Mesenchymal stem cell (in vitro differentiated cells and primary cell): ENCODE measurements around the gene TMEM129.
A peak's percentile ranks its signal among the peaks of the same experiment; 100 is the strongest.

Experiments used
- DNase-seq: peaks from one replicate; pipeline ENCODE4 v3.0.0-alpha.2; 2013
- H2AFZ ChIP-seq: one replicate; pipeline ENCODE4 v1.6.1; 2013; ENCODE audit warnings: low read depth, mild to moderate bottlenecking, control low read depth, inconsistent platforms, low read length, moderate library complexity
- H2AK5ac ChIP-seq: 2 replicates; pipeline ENCODE4 v1.6.1; 2013; ENCODE audit warnings: low read length, moderate library complexity, mild to moderate bottlenecking, inconsistent platforms; ENCODE audit not compliant: severe bottlenecking
- H2BK120ac ChIP-seq: one replicate; pipeline ENCODE4 v1.6.1; 2013; ENCODE audit warnings: low read depth, mild to moderate bottlenecking, inconsistent platforms, low read length, moderate library complexity
- H2BK12ac ChIP-seq, 2 experiments: one replicate each; pipeline ENCODE4 v1.6.1; 2013; ENCODE audit warnings: inconsistent platforms in 2 of 2, low read length in 2 of 2, mild to moderate bottlenecking in 2 of 2, moderate library complexity in 2 of 2, control low read depth in 1 of 2
- H2BK15ac ChIP-seq: one replicate; pipeline ENCODE4 v1.6.1; 2013; ENCODE audit warnings: mild to moderate bottlenecking, low read depth, inconsistent platforms; ENCODE audit not compliant: poor library complexity, severe bottlenecking
- H2BK5ac ChIP-seq: 2 replicates; pipeline ENCODE4 v1.6.1; 2013; ENCODE audit warnings: low read depth, mild to moderate bottlenecking, low read length, control low read depth, inconsistent platforms; ENCODE audit not compliant: poor library complexity, severe bottlenecking
- H3K14ac ChIP-seq, 2 experiments: one replicate each; pipeline ENCODE4 v1.6.1; 2013; ENCODE audit warnings: inconsistent platforms in 2 of 2, low read length in 2 of 2, control low read depth in 1 of 2, mild to moderate bottlenecking in 1 of 2, moderate library complexity in 1 of 2
- H3K18ac ChIP-seq, 2 experiments: one replicate each; pipeline ENCODE4 v1.6.1; 2013; ENCODE audit warnings: inconsistent platforms in 2 of 2, low read length in 2 of 2, control low read depth in 1 of 2, low read depth in 1 of 2, mild to moderate bottlenecking in 1 of 2
- H3K23ac ChIP-seq, 2 experiments: one replicate each; pipeline ENCODE4 v1.6.1; 2013; ENCODE audit warnings: inconsistent platforms in 2 of 2, low read length in 2 of 2, mild to moderate bottlenecking in 2 of 2, moderate library complexity in 2 of 2, control low read depth in 1 of 2
- H3K27ac ChIP-seq: 2 replicates; pipeline ENCODE4 v1.5.1; 2013; ENCODE audit warnings: mild to moderate bottlenecking, moderate library complexity, low read length, control low read depth, inconsistent platforms; ENCODE audit not compliant: poor library complexity, severe bottlenecking
- H3K27me3 ChIP-seq, 2 experiments: 2 replicates each; pipeline versions ENCODE4 v1.6.1 to v1.7.0; 2013; ENCODE audit warnings: low read length in 2 of 2, mild to moderate bottlenecking in 2 of 2, moderate library complexity in 2 of 2, control low read depth in 1 of 2, inconsistent platforms in 1 of 2; ENCODE audit not compliant: control insufficient read depth in 1 of 2, insufficient read depth in 1 of 2
- H3K36me3 ChIP-seq, 2 experiments: 2 replicates each; pipeline versions ENCODE4 v1.6.1 to v1.7.0; 2013; ENCODE audit warnings: low read length in 2 of 2, control low read depth in 1 of 2, inconsistent platforms in 1 of 2, low read depth in 1 of 2, mild to moderate bottlenecking in 1 of 2; ENCODE audit not compliant: insufficient read depth in 2 of 2, control insufficient read depth in 1 of 2
- H3K4ac ChIP-seq, 2 experiments: one replicate each; pipeline ENCODE4 v1.6.1; 2013; ENCODE audit warnings: inconsistent platforms in 2 of 2, low read length in 2 of 2, mild to moderate bottlenecking in 2 of 2, moderate library complexity in 2 of 2, control low read depth in 1 of 2, low read depth in 1 of 2
- H3K4me1 ChIP-seq: 2 replicates; pipeline ENCODE4 v1.6.1; 2013; ENCODE audit warnings: low read depth, low read length, control low read depth; ENCODE audit not compliant: control insufficient read depth, insufficient read depth
- H3K4me2 ChIP-seq: 2 replicates; pipeline ENCODE4 v1.6.1; 2013; ENCODE audit warnings: low read length, mild to moderate bottlenecking, inconsistent platforms; ENCODE audit not compliant: poor library complexity, severe bottlenecking
- H3K4me3 ChIP-seq, 2 experiments: 2 replicates each; pipeline versions ENCODE4 v1.5.1 to v1.7.0; 2013; ENCODE audit warnings: low read length in 2 of 2, mild to moderate bottlenecking in 2 of 2, control low read depth in 1 of 2, low read depth in 1 of 2; ENCODE audit not compliant: insufficient read depth in 1 of 2
- H3K79me1 ChIP-seq: replicated peaks from 2 replicates; pipeline ENCODE4 v1.6.1; 2013; ENCODE audit warnings: mild to moderate bottlenecking, control low read depth, low read length, inconsistent platforms; ENCODE audit not compliant: poor library complexity, severe bottlenecking
- H3K9ac ChIP-seq: 2 replicates; pipeline ENCODE4 v1.7.0; 2013; ENCODE audit warnings: mild to moderate bottlenecking, low read length, moderate library complexity
- H3K9me3 ChIP-seq: 2 replicates; pipeline ENCODE4 v1.7.0; 2013; ENCODE audit warnings: mild to moderate bottlenecking, low read length; ENCODE audit not compliant: control insufficient read depth
- H4K8ac ChIP-seq: one replicate; pipeline ENCODE4 v1.6.1; 2013; ENCODE audit warnings: inconsistent platforms, mild to moderate bottlenecking, low read length, moderate library complexity
- H4K91ac ChIP-seq: one replicate; pipeline ENCODE4 v1.6.1; 2013; ENCODE audit warnings: mild to moderate bottlenecking, low read length, inconsistent platforms
- WGBS: methylation state at CpG from one replicate; pipeline ENCODE4 v1.1.7; 2013; ENCODE audit warnings: mixed read lengths; 5-methylcytosine and 5-hydroxymethylcytosine counted together

Gene TMEM129

DNA sequence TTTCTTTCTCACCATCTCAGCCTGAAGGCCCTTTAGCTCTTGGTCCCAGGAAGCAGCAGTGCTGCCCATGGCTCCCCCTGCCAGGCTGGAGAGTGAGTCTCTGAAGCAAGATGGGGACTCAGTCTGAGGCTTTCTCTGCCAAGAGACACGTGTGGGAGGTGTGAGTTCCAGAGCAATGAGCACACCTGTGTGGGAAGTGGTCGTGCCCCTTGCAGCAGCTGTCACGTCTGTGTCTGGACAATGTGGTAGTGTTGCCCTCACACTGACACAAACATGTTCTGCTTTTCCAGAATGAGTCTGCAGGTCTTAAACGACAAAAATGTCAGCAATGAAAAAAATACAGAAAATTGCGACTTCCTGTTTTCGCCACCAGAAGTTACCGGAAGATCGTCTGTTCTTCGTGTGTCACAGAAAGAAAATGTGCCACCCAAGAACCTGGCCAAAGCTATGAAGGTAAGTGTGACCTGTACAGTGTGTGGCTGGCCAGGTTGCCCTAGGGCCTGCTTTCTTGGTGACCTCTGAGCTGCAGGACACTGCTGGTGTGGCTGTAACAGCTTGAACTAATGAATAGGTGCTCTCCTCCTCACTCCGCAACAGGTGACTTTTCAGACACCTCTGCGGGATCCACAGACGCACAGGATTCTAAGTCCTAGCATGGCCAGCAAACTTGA is 2.1 kb upstream of the TMEM129 start:
- Histone ChIP-seq H4K8ac (no peak overlapping the region), H2AFZ (no peak overlapping the region), H3K4me2 (no peak overlapping the region), H3K27me3 (no peaks in the 10 kb centered on the region), H3K18ac (no peak overlapping the region), H3K23ac (peak overlapping the region in 1 of 2 experiments; percentile 57), H3K4me1 (peaks cover 54% of the 10 kb centered on the region), H3K27ac (peak overlapping the region; percentile 53), H2AK5ac (no peak overlapping the region), H2BK5ac (no peak overlapping the region), H3K79me1 (peaks cover 16% of the 10 kb centered on the region), H2BK15ac (no peak overlapping the region), H3K14ac (no peak overlapping the region), H3K4me3 (no peak overlapping the region), H3K9me3 (no peaks in the 10 kb centered on the region), H2BK12ac (no peak overlapping the region), H3K36me3 (peaks cover 24 to 28% of the 10 kb centered on the region in 2 experiments), H3K4ac (no peak overlapping the region), H4K91ac (no peak overlapping the region), H3K9ac (peak overlapping the region; percentile 62), H2BK120ac (no peak overlapping the region)
- 93% methylated on average over 12 of the region's 12 CpGs for WGBS
- DNase-seq = no peak

DNA sequence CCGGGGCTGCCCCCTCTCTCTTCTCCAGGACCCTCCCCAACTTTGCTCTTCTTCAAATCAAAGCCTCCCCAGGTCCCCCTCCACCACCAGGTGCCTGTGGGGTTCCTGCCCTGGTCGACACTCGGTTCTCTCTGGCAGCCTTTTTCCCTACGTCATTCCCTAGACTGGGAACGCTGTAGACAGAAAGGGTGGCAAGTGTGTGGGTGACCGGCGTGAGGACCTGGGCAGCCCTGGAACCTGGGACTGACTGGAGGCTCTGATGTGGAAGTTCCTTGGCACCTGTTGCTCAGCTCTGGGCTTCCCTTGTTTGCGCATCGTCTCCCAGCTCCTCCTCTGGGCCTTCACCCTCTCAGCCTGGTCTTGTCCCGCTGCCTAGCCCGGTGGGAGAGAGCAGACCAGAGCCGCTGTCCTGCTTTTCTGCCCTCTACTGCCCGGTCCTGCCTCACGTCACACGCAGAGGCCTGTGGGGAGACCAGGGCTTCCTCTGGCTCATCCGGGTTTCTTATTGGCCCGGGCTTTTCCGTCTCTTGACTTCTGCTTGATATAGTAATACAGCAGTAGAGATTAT is 1.5 kb upstream of the TMEM129 start:
- 58% methylated on average over 18 of the region's 18 CpGs for WGBS

DNA sequence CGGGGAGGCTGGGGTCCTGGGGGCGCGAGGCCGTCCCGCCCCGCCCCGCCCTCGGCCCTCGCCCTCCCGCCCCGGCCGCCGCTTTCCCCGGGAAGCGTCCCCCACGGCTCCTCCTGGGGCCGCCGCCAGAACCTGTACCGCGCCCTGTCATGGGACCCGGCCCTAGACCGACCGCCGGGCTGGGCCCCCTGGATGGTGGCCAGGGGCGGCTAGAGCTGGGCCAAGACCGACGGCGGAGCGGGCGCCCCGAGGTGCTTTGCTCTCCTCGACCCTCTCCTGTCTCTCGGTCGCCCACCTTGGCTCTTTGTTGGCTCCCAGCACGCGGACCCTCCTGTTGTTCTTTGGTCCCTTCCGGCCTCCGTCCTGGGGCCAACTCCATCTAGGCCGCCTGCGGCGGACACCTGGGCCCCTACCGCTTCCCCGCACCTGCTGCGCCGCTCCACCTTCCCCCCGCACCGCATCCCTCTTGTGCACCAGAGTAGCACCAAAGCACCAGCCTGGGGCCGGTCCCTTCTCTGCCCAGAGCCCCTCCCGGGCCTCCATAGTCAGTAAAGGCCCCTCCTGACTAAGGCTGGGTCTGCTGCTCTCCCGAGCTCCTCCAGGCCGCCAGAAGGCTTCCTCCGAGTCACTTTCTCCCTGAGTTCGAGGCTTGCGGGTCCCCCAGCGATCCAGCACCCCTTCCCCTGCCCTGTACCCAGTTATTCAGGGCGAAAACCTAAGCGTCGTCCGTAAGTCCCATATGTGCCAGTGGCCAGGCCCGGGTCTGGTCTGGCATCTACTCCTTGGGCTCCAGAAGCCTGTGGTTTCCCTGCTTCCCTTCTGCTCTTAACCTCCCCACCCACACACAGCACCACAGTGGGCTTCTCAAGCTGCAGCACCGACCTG is 785 bp upstream of the TMEM129 start:
- H3K23ac ChIP-seq = peak overlapping the region in 1 of 2 experiments; percentile 80
- H2BK120ac ChIP-seq = no peak overlapping the region
- no peak overlapping the region for H2AK5ac ChIP-seq
- H3K4me1 ChIP-seq = peaks cover 50% of the 10 kb centered on the region
- no peak overlapping the region for H2BK12ac ChIP-seq
- peak overlapping the region; percentile 58 for H3K4me2 ChIP-seq
- H2BK15ac ChIP-seq = no peak overlapping the region
- H3K79me1 ChIP-seq = peaks cover 20% of the 10 kb centered on the region
- no peak overlapping the region for H4K8ac ChIP-seq
- 3% methylated on average over 52 of the region's 61 CpGs for WGBS
- no peak for DNase-seq
- H3K14ac ChIP-seq = no peak overlapping the region
- H3K27me3 ChIP-seq = no peaks in the 10 kb centered on the region
- H2BK5ac ChIP-seq = no peak overlapping the region
- peak overlapping the region; percentile 76 for H3K4me3 ChIP-seq
- peak overlapping the region; percentile 62 for H3K9ac ChIP-seq
- H3K18ac ChIP-seq = peak overlapping the region in 1 of 2 experiments; percentile 29
- no peak overlapping the region for H2AFZ ChIP-seq
- H3K36me3 ChIP-seq = peaks cover 32 to 37% of the 10 kb centered on the region in 2 experiments
- no peak overlapping the region for H3K27ac ChIP-seq
- no peaks in the 10 kb centered on the region for H3K9me3 ChIP-seq
- peak overlapping the region in 1 of 2 experiments; percentile 69 for H3K4ac ChIP-seq
- H4K91ac ChIP-seq = no peak overlapping the region

More for the DNA sequence above, 1.5 kb upstream of the TMEM129 start:
- Histone ChIP-seq H3K36me3 (peaks cover 25 to 29% of the 10 kb centered on the region in 2 experiments), H2AFZ (no peak overlapping the region), H3K9ac (peak overlapping the region; percentile 62), H3K4me2 (peak overlapping the region; percentile 58), H3K27ac (peak overlapping the region; percentile 19), H4K91ac (no peak overlapping the region), H3K27me3 (no peaks in the 10 kb centered on the region), H3K9me3 (no peaks in the 10 kb centered on the region), H3K4ac (no peak overlapping the region), H3K79me1 (peaks cover 16% of the 10 kb centered on the region), H4K8ac (no peak overlapping the region), H2BK120ac (no peak overlapping the region), H3K18ac (no peak overlapping the region), H2BK15ac (peak overlapping the region; percentile 44), H2BK12ac (no peak overlapping the region), H2BK5ac (no peak overlapping the region), H3K14ac (no peak overlapping the region), H3K23ac (peak overlapping the region in 1 of 2 experiments; percentile 35), H3K4me3 (peak overlapping the region in 1 of 2 experiments; percentile 76), H2AK5ac (no peak overlapping the region), H3K4me1 (peaks cover 53% of the 10 kb centered on the region)
- peak; percentile 38 for DNase-seq
